Urothelium cell line (cell line): ENCODE results near the gene PDE4C.

Experiments used
- DNase-seq: peaks from one replicate; pipeline ENCODE4 v3.0.0; 2011; ENCODE audit warnings: low spot score, mixed read lengths
- FAIRE-seq: peaks from 2 replicates; lab custom pipeline; 2011; peaks lifted over from hg19 to GRCh38; lab: Jason Lieb, UNC

PDE4C gene

GRCh38 chr19:18225702-18226468 lies at the start of gene PDE4C:
TSS of gene PDE4C (minus strand) at chr19:18226438. CDS start at chr19:18226415, 23 bp downstream.
- FAIRE-seq (no peak), DNase-seq (no peak)

GRCh38 chr19:18274781-18275356 lies 48.6 kb upstream of the PDE4C start:
- DNase-seq (peak; percentile 69), FAIRE-seq (no peak)

GRCh38 chr19:18274219-18274780 lies 48.1 kb upstream of the PDE4C start, which contains the start of gene IQCN:
TSS of gene IQCN (minus strand) at chr19:18274452. CDS start at chr19:18269478, 4,974 bp downstream.
- FAIRE-seq (no peak), DNase-seq (no peak)

DNA sequence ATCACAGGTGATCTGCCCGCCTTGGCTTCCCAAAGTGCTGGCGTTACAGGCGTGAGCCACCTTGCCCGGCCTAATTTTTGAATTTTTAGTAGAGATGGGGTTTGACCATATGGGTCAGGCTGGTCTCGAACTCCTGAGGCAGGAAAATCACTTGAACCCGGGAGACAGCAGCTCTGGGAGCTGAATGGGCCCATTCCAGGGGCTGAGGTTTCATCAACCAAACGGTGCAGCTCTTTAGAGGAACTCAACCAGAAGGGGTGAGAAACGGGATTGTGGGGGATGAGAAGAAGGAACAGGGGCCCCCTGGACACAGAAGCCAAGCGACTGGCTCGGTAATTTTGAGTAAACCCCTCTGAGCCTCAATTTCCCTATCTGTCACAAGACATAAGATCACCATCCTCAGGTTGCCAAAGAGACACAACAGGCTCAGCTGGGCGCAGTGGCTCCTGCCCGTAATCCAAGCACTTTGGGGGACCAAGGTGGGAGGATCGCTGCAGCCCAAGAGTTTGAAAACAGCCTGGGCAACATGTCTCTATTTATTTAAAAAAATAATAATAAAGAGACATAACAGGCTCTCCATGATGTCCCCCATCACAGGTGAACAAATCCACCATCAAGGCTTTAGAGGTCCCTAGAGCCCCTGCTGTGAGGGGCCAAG lies 47.5 kb upstream of the PDE4C start:
- DNase-seq, result no peak
- no peak for FAIRE-seq

DNA sequence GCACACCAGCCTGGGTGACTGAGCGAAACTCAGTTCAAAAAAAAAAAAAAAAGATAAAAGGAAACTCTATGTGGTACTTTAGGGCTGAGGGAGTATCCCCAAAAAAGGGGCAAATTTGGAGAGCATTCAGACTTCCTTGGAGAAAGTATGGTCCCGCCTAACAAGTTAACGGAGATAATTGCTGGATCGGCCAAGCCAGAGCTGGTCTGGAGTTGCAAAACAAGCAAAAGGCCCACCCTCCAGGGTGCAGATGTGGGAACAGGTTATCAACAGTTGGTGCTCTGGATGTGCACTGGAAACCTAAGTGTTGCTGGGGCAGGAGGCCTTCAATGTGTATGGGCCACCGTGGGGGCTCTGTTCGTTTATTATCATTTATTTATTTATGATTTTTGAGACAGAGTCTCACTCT lies 45.2 kb upstream of the PDE4C start:
- DNase-seq, result no peak
- no peak for FAIRE-seq

DNA sequence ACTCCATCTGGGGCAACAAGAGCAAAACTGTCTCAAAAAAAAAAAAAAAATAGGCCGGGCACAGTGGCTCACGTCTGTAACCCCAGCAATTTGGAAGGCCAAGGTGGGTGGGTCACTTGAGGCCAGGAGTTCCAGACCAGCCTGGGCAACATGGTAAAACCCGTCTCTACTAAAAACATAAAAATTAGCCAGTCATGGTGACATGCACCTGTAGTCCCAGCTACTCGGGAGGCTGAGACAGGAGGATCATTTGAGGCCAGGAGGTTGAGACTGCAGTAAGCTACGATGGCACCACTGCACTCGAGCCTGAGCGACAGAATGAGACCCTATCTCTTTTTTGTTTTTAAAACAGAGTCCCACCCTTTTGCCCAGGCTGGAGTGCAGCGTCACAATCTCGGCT lies 44.1 kb upstream of the PDE4C start:
- FAIRE-seq (no peak), DNase-seq (no peak)

DNA sequence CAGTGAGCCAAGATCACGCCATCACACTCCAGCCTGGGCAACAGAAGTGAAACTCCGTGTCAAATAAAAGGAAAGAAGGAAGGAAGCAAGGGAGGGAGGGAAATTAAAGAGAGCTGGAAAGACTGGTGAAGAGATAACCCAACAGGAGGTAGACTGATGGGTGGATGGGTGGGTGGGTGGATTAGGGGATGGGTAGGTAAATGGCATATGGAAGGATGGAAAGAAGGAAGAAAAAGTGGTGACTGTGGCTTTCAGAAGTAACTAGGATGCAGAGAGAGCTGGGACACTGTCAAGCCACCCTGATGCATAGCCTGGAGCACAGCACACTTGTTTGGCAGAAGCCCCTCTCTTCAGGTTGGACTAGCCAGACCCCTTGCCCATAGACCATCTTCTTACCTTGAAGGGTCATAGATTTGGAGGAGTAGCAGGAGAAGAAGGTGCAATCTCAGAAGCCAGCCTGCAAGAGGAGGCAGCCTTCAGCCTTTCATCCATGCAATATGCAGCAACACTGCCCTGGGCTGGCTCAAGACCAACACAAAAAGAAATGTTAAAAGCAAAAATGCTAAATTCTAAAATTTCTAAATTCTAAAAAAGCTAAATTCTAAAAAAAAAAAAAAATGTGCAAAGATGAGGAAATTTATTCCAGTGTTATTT lies 43.0 kb upstream of the PDE4C start:
- no peak for DNase-seq
- no peak for FAIRE-seq

GRCh38 chr19:18266771-18267686 lies 40.8 kb upstream of the PDE4C start:
- FAIRE-seq (no peak), DNase-seq (no peak)

GRCh38 chr19:18265582-18265981 lies 39.3 kb upstream of the PDE4C start:
- no peak for FAIRE-seq

DNA sequence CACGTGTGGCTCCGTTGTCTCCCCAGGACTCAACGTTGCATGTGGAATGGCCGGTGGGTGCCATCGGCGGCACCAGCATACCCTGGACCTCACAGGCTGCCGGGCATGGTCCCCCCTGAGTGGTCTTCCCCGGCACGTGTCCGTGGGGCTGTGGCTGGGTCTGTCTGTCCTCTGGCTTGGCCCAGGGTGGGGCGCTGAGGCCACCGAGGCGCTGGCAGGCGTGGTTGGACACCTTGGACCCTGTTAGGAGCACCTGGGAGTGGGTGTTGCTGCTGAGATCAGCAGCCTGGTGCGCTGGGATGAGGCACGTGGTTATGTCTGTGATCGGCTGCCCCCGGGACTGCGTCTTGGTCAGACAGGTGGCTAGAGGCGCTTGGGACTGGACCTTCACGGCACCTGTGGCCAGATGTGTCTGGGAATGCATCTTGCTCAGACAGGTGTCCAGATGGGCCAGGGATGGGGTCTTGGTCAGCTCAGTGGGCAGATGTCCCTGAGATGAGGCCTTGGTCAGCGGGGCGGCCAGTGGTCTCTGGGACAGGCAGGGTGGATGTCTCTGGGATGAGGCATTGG lies 38.8 kb upstream of the PDE4C start:
- FAIRE-seq, result no peak

More at GRCh38 chr19:18265582-18265981, 39.3 kb upstream of the PDE4C start:
- no peak for DNase-seq

DNA sequence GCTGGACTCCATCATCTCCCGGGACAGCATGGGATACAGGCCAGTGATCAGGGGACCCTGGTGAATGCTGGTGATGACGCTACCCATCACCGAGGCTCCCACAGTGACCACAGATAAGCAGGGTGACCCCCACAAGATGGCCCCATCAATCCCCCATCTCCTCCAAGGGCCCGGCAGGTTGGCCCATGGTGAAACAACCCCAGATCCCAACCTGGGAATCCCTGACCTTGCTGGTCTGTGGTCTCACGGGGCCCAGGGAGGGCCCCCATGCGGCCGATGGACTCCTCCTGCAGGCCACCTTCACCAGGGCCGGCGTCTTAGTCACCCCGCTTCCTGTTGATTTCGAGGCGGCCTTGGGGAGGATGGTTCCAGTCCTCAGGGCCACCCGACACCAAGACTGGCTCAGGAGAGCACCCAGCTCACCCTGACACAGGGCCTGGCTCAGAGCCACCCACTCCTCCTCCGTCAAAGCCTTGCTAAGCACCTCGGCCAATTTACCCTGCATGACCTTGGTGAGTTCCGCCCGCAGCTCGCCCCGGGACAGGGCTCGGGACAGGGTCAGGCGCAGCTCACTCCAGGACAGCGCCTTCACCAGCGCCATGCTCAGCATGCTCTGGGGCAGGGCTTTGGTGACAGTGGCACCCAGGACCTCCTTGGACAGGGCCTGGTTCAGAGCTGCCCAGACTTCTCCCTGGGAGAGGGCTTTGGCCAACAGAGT lies 38.1 kb upstream of the PDE4C start:
- DNase-seq (no peak), FAIRE-seq (no peak)

More for the DNA sequence above, 38.8 kb upstream of the PDE4C start:
- DNase-seq, result no peak

- DNase-seq (no peak), FAIRE-seq (no peak)
Observed at GRCh38 chr19:18263324-18264136, 37.3 kb upstream of the PDE4C start.

DNA sequence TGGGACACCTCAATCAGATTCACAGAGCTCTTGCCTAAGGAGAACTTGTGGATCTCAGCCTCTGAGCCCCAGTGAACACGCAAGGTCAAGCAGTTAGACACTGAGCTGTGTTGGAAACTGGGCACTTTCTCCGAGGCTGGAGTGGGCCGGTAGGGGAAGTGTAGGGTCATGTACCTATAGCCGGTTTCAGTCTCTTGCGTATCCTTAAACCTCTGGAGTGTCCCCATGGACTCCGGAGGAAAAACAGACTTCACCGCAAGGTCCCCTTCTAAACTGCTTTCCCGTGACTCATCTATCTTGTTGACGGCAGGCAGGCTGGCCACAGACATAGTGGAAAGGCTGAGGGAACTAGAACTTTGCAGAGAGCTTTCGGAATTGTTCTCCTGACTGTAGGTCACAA lies 36.7 kb upstream of the PDE4C start:
- FAIRE-seq (no peak), DNase-seq (no peak)

- FAIRE-seq, result no peak
- DNase-seq, result no peak
Observed at GRCh38 chr19:18262144-18262543, 35.9 kb upstream of the PDE4C start.

DNA sequence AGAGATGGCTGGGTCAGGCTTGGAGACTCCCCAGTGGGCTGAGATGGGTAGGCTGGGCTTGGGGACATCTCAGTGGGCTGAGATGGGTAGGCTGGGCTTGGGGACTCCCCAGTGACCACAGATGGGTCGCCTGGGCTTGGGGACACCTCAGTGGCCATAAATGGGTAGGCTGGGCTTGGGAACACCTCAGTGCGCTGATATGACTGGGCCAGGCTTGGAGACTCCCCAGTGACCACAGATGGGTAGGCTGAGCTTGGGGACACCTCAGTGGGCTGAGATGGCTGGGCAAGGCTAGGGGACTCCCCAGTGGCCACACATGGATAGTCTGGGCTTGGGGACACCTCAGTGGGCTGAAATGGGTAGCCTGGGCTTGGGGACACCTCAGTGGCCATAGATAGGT lies 35.2 kb upstream of the PDE4C start:
- DNase-seq (no peak), FAIRE-seq (no peak)

GRCh38 chr19:18259893-18260292 lies 33.7 kb upstream of the PDE4C start:
- FAIRE-seq (no peak), DNase-seq (no peak)

DNA sequence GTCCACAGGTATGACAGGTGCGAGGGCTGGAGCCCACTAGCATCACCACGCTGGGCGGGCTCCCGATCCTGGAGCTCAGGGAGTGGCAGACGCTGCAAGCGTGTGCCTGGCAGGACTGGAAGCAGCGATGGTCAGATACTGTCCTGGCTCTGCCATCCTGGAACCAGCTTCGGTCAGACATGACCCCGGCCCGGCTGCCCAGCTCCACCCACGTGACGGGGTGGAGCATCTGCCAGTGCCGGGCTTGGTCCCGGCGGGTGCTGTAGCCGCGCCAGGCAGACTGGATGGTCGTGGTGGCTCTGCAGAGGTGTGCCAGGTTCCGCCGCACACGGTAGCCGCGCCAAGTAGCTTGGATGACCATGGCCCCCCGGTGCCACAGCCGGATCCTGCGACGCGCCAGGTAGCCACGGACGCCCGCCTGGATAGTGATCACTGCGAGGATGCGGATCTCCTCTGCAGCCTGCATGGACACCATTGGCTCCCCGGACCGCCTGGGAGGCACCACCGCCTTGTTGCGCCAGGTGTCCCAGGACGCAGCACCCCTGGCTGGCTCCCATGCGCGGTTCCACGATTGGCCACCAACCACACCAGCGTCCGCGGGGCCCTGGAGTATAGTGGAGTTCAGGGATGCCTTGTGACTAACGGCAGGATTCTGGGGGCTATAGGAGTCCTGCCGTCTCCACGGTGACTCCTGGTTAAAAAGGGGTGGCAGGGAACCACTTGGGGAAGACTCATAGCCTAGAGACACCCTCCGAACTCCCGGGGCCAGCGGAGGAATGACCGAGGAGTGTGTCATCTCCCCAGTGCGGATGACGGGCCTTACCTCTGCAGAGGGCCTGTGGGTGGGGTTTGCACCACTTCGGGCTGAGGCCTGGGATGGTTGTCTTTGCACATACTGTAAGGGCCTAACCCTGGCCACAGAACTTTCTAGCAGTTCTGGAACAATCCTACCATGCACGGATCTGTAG lies 31.5 kb upstream of the PDE4C start:
- no peak for DNase-seq
- FAIRE-seq, result no peak
